Mesothelial cell of epicardium (in vitro differentiated cells): ENCODE data around the gene SLC6A18. TPM values are rescaled to one million over a fixed set of nuclear protein-coding genes. Genes with fewer than 3 reads are reported as not detected.

Experiments
- DNase-seq, 2 experiments: peaks; one replicate each; pipeline ENCODE4 v3.0.0; 2021; ENCODE audit warnings: low spot score in 2 of 2; ENCODE audit not compliant: unreplicated experiment in 2 of 2
- H3K27ac Mint-ChIP-seq: 2 replicates; pipeline ENCODE4 v1.8.0; 2021; ENCODE audit warnings: mixed read lengths
- H3K27me3 Mint-ChIP-seq: 2 replicates; pipeline ENCODE4 v1.8.0; 2021; ENCODE audit warnings: low read depth, mixed read lengths
- H3K36me3 Mint-ChIP-seq: 2 replicates; pipeline ENCODE4 v1.8.0; 2021; ENCODE audit warnings: mixed read lengths
- H3K4me1 Mint-ChIP-seq: 2 replicates; pipeline ENCODE4 v1.8.0; 2021; ENCODE audit warnings: mixed read lengths
- H3K4me3 Mint-ChIP-seq: 2 replicates; pipeline ENCODE4 v1.8.0; 2021; ENCODE audit warnings: mild to moderate bottlenecking, moderate library complexity, mixed read lengths
- H3K9me3 Mint-ChIP-seq: 2 replicates; pipeline ENCODE4 v1.8.0; 2021; ENCODE audit warnings: mixed read lengths
- CTCF ChIP-seq: fragments of 200-600 bp; sonication (generic); IDR thresholded peaks from one replicate; pipeline ENCODE4 v1.5.0; 2021; ENCODE audit warnings: antibody characterized with exemption; ENCODE audit not compliant: unreplicated experiment
- total RNA-seq: library from RNA; stranded (reverse); gene quantifications from 3 replicates; pipeline ENCODE4 v1.2.1, GENCODE V29; 2021

The SLC6A18 gene
- total RNA-seq, 1 donor from 2014 or later: not detected

- H3K9me3 Mint-ChIP-seq: no peaks in the 10 kb centered on the region
- H3K27me3 Mint-ChIP-seq: peaks cover 29% of the 10 kb centered on the region
- no peaks in the 10 kb centered on the region for H3K36me3 Mint-ChIP-seq
- no peaks in the 10 kb centered on the region for H3K4me1 Mint-ChIP-seq
- no peak for TF ChIP-seq CTCF
- no peak overlapping the region for H3K4me3 Mint-ChIP-seq
- DNase-seq: no peak
- H3K27ac Mint-ChIP-seq: no peak overlapping the region
Observed at GRCh38 chr5:1206521-1207412, 18.4 kb upstream of the SLC6A18 start.

GRCh38 chr5:1207555-1207954 lies 17.6 kb upstream of the SLC6A18 start:
- Mint-ChIP-seq H3K4me3 (no peak overlapping the region), H3K36me3 (no peaks in the 10 kb centered on the region), H3K27me3 (peaks cover 29% of the 10 kb centered on the region), H3K9me3 (no peaks in the 10 kb centered on the region), H3K4me1 (no peaks in the 10 kb centered on the region), H3K27ac (no peak overlapping the region)
- TF ChIP-seq CTCF: no peak
- no peak for DNase-seq

GRCh38 chr5:1208221-1208742 lies 16.9 kb upstream of the SLC6A18 start:
- Mint-ChIP-seq H3K4me1 (no peaks in the 10 kb centered on the region), H3K27me3 (peaks cover 29% of the 10 kb centered on the region), H3K9me3 (no peaks in the 10 kb centered on the region), H3K4me3 (no peak overlapping the region), H3K27ac (no peak overlapping the region), H3K36me3 (no peaks in the 10 kb centered on the region)
- DNase-seq: no peak
- TF ChIP-seq CTCF: no peak

GRCh38 chr5:1208743-1209488 lies 16.3 kb upstream of the SLC6A18 start:
- no peaks in the 10 kb centered on the region for H3K36me3 Mint-ChIP-seq
- TF ChIP-seq CTCF: no peak
- peaks cover 29% of the 10 kb centered on the region for H3K27me3 Mint-ChIP-seq
- no peak for DNase-seq
- H3K9me3 Mint-ChIP-seq: no peaks in the 10 kb centered on the region
- H3K4me1 Mint-ChIP-seq: no peaks in the 10 kb centered on the region
- H3K4me3 Mint-ChIP-seq: no peak overlapping the region
- no peak overlapping the region for H3K27ac Mint-ChIP-seq

- H3K36me3 Mint-ChIP-seq: no peaks in the 10 kb centered on the region
- H3K27ac Mint-ChIP-seq: no peak overlapping the region
- no peaks in the 10 kb centered on the region for H3K4me1 Mint-ChIP-seq
- no peak for DNase-seq
- TF ChIP-seq CTCF: no peak
- H3K4me3 Mint-ChIP-seq: no peak overlapping the region
- H3K9me3 Mint-ChIP-seq: no peaks in the 10 kb centered on the region
- H3K27me3 Mint-ChIP-seq: peaks cover 29% of the 10 kb centered on the region
Observed at GRCh38 chr5:1209489-1209852, 15.7 kb upstream of the SLC6A18 start.
